Esophagus squamous epithelium (tissue), 5 donors: ENCODE measurements around the gene ERRFI1. TPM values are rescaled to one million over a fixed set of nuclear protein-coding genes. Genes with fewer than 3 reads are reported as not detected.
A peak's percentile ranks its signal among the peaks of the same experiment; 100 is the strongest.
"Not testable (repeated sequence)": the region's sequence is repeated elsewhere in the genome, so short reads cannot be mapped to it uniquely, and the experiment has no call there.

Experiments used
- DNase-seq: peaks from one replicate; lab custom pipeline; 2025; lab: John Stamatoyannopoulos, UW
- H3K27ac ChIP-seq, 4 donors: fragments of 200-600 bp; sonication (generic); one replicate each; pipeline ENCODE4 v1.5.1; 2016 to 2019; ENCODE audit warnings: mild to moderate bottlenecking in 1 of 4
- H3K27me3 ChIP-seq, 4 donors: fragments of 200-600 bp; sonication (generic); 1 replicate in 3 of 4; 2 replicates in 1 of 4; pipeline versions ENCODE4 v1.5.1 to v1.6.0; 2017 to 2021; ENCODE audit warnings: antibody characterized with exemption in 1 of 4
- H3K36me3 ChIP-seq, 3 donors: fragments of 200-600 bp; sonication (generic); one replicate each; pipeline ENCODE4 v1.5.1; 2016 to 2019
- H3K4me1 ChIP-seq, 3 donors: fragments of 200-600 bp; sonication (generic); one replicate each; pipeline ENCODE4 v1.5.1; 2017 to 2019
- H3K4me3 ChIP-seq, 4 donors: fragments of 200-600 bp; sonication (generic); 1 replicate in 3 of 4; 2 replicates in 1 of 4; pipeline ENCODE4 v1.5.1; 2016 to 2019; ENCODE audit warnings: mild to moderate bottlenecking in 2 of 4, moderate library complexity in 1 of 4
- H3K9me3 ChIP-seq, 3 donors: fragments of 200-600 bp; sonication (generic); one replicate each; pipeline ENCODE4 v1.5.1; 2016 to 2019
- CTCF ChIP-seq, 6 experiments: fragments of 450-650 bp in 4 of 6; fragments of 200-600 bp in 2 of 6; sonication (generic) in 2 of 6; IDR thresholded peaks; one replicate each; pipeline ENCODE4 v1.5.1; 2016 to 2019; ENCODE audit warnings: antibody characterized with exemption in 6 of 6, mild to moderate bottlenecking in 4 of 6, moderate library complexity in 4 of 6
- POLR2A ChIP-seq, 4 donors: fragments of 450-650 bp; IDR thresholded peaks; one replicate each; pipeline ENCODE4 v1.6.1; 2017; ENCODE audit warnings: antibody characterized with exemption in 4 of 4, mild to moderate bottlenecking in 4 of 4, moderate library complexity in 3 of 4
- WGBS, 2 donors: methylation state at CpG; one replicate each; pipeline ENCODE4 v1.1.5; 2018; 5-methylcytosine and 5-hydroxymethylcytosine counted together
- intact Hi-C: fragments of 100-400 bp; cut with DNase I; formaldehyde crosslinking; loops from one replicate; pipeline ENCODE4 v1.15.0; 2022
- total RNA-seq, 4 donors: library from RNA; depleted of rRNA; stranded (reverse); fragments of >200 nt; gene quantifications; one replicate each; pipeline ENCODE4 v1.1.0, GENCODE V29; 2016
- donor health status: DM: yes; HTN: yes; CAD: no.

The ERRFI1 gene
- total RNA-seq, 4 donors from 2014 or later: 23.3 to 95.9 (median 49.3) TPM

GRCh38 chr1:8059161-8059622 lies 33.1 kb upstream of the ERRFI1 start:
- H3K4me1 ChIP-seq: peaks cover 13 to 55% (median 32%) of the 10 kb centered on the region in 3 donors

GRCh38 chr1:8057779-8058178 lies 31.7 kb upstream of the ERRFI1 start:
- H3K27me3 ChIP-seq, H3K4me3 ChIP-seq, H3K9me3 ChIP-seq, H3K36me3 ChIP-seq, intact Hi-C loops, DNase-seq: not testable (repeated sequence)
- Histone ChIP-seq H3K27ac (peak overlapping the region; percentile 41 to 81 (median 70)), H3K4me1 (peaks cover 13 to 55% (median 32%) of the 10 kb centered on the region in 3 donors)
- WGBS, 2 donors: 69 to 82% methylated on average over 7 of the region's 7 CpGs

More at GRCh38 chr1:8059161-8059622, 33.1 kb upstream of the ERRFI1 start:
- no peaks in the 10 kb centered on the region for H3K36me3 ChIP-seq
- no peak for DNase-seq
- TF ChIP-seq POLR2A (IDR thresholded peaks at IDR 0.05): no peak
- TF ChIP-seq CTCF (IDR thresholded peaks at IDR 0.05): no peak
- no peaks in the 10 kb centered on the region for H3K27me3 ChIP-seq
- H3K4me3 ChIP-seq: no peak overlapping the region
- H3K27ac ChIP-seq: peak overlapping the region; percentile 8 to 81 (median 62)
- no peaks in the 10 kb centered on the region for H3K9me3 ChIP-seq
- WGBS, 2 donors: 70 to 71% methylated on average over 5 to 6 of the region's 6 CpGs
- intact Hi-C loops: no loop called here

- no peak for DNase-seq
- Histone ChIP-seq H3K27ac (peak overlapping the region; percentile 11 to 67 (median 50)), H3K4me3 (no peak overlapping the region), H3K4me1 (peaks cover 13 to 39% (median 20%) of the 10 kb centered on the region in 3 donors), H3K36me3 (no peaks in the 10 kb centered on the region), H3K9me3 (no peaks in the 10 kb centered on the region), H3K27me3 (no peaks in the 10 kb centered on the region)
- 22 to 55% methylated on average over 4 of the region's 4 CpGs for WGBS, 2 donors
- TF ChIP-seq POLR2A (IDR thresholded peaks at IDR 0.05) (no peak), CTCF (IDR thresholded peaks at IDR 0.05) (no peak)
- intact Hi-C loops: no loop called here
These were observed 29.9 kb upstream of the ERRFI1 start for GRCh38 chr1:8055973-8056372.

- Histone ChIP-seq H3K27me3 (no peaks in the 10 kb centered on the region), H3K36me3 (no peaks in the 10 kb centered on the region), H3K4me1 (peaks cover 9 to 24% (median 14%) of the 10 kb centered on the region in 3 donors), H3K9me3 (no peaks in the 10 kb centered on the region), H3K4me3 (no peak overlapping the region), H3K27ac (peak overlapping the region in 2 of 4 donors; percentile 15 to 36)
- no peak for TF ChIP-seq CTCF (IDR thresholded peaks at IDR 0.05)
- TF ChIP-seq POLR2A (IDR thresholded peaks at IDR 0.05): no peak
- intact Hi-C loops: no loop called here
- DNase-seq: no peak
- 68 to 76% methylated on average over 5 of the region's 5 CpGs for WGBS, 2 donors
These were observed 27.9 kb upstream of the ERRFI1 start for GRCh38 chr1:8053878-8054567.

- H3K27ac ChIP-seq: peak overlapping the region in 3 of 4 donors; percentile 38 to 60 (median 44)
- H3K4me3 ChIP-seq: no peak overlapping the region
- WGBS, 2 donors: 81 to 95% methylated on average over 4 of the region's 4 CpGs
- H3K9me3 ChIP-seq: no peaks in the 10 kb centered on the region
- no peaks in the 10 kb centered on the region for H3K27me3 ChIP-seq
- no peak for DNase-seq
- H3K36me3 ChIP-seq: no peaks in the 10 kb centered on the region
- H3K4me1 ChIP-seq: peaks cover 0 to 22% (median 16%) of the 10 kb centered on the region in 3 donors
- intact Hi-C loops: no loop called here
- TF ChIP-seq CTCF (IDR thresholded peaks at IDR 0.05) (no peak), POLR2A (IDR thresholded peaks at IDR 0.05) (no peak)
These were observed 25.5 kb upstream of the ERRFI1 start for GRCh38 chr1:8051650-8052049.

GRCh38 chr1:8049229-8049628 lies 23.1 kb upstream of the ERRFI1 start:
- H3K27ac ChIP-seq, intact Hi-C loops, H3K4me3 ChIP-seq, H3K9me3 ChIP-seq, DNase-seq, H3K27me3 ChIP-seq, H3K36me3 ChIP-seq: not testable (repeated sequence)
- 95 to 97% methylated on average over 3 to 4 of the region's 4 CpGs for WGBS, 2 donors
- peaks cover 0 to 23% (median 12%) of the 10 kb centered on the region in 3 donors for H3K4me1 ChIP-seq
